Neuron (in vitro differentiated cells): Measurements from ENCODE around the gene PXT1.

Experiments used
- H2AFZ ChIP-seq: one replicate; pipeline ENCODE4 v1.6.1; 2013; ENCODE audit warnings: low read depth, mild to moderate bottlenecking, inconsistent platforms, low read length, moderate library complexity
- H3K27me3 ChIP-seq: one replicate; pipeline ENCODE4 v1.6.1; 2013; ENCODE audit warnings: low read length; ENCODE audit not compliant: insufficient read depth
- H3K36me3 ChIP-seq: one replicate; pipeline ENCODE4 v1.6.1; 2013; ENCODE audit warnings: low read length; ENCODE audit not compliant: insufficient read depth
- H3K4me1 ChIP-seq: one replicate; pipeline ENCODE4 v1.6.1; 2013; ENCODE audit warnings: low read length; ENCODE audit not compliant: insufficient read depth
- H3K4me3 ChIP-seq: 2 replicates; pipeline ENCODE4 v1.5.1; 2013; ENCODE audit warnings: mild to moderate bottlenecking, low read length, moderate library complexity
- H3K9me3 ChIP-seq: one replicate; pipeline ENCODE4 v1.6.1; 2013; ENCODE audit warnings: low read length

PXT1 gene

GRCh38 chr6:36352477-36353157 lies 90.0 kb downstream of the PXT1 start:
- H3K27me3 ChIP-seq = no peaks in the 10 kb centered on the region
- no peaks in the 10 kb centered on the region for H3K4me1 ChIP-seq
- H2AFZ ChIP-seq = no peak overlapping the region
- no peaks in the 10 kb centered on the region for H3K36me3 ChIP-seq
- no peaks in the 10 kb centered on the region for H3K9me3 ChIP-seq
- no peak overlapping the region for H3K4me3 ChIP-seq

GRCh38 chr6:36350681-36351571 lies 91.7 kb downstream of the PXT1 start:
- no peak overlapping the region for H3K4me3 ChIP-seq

GRCh38 chr6:36350082-36350481 lies 92.6 kb downstream of the PXT1 start:
- Histone ChIP-seq H3K4me3 (no peak overlapping the region), H2AFZ (no peak overlapping the region), H3K9me3 (no peaks in the 10 kb centered on the region), H3K4me1 (no peaks in the 10 kb centered on the region), H3K36me3 (no peaks in the 10 kb centered on the region), H3K27me3 (no peaks in the 10 kb centered on the region)

More at GRCh38 chr6:36350681-36351571, 91.7 kb downstream of the PXT1 start:
- H3K9me3 ChIP-seq = no peaks in the 10 kb centered on the region
- H3K27me3 ChIP-seq = no peaks in the 10 kb centered on the region
- no peaks in the 10 kb centered on the region for H3K36me3 ChIP-seq
- H3K4me1 ChIP-seq = no peaks in the 10 kb centered on the region
- no peak overlapping the region for H2AFZ ChIP-seq

DNA sequence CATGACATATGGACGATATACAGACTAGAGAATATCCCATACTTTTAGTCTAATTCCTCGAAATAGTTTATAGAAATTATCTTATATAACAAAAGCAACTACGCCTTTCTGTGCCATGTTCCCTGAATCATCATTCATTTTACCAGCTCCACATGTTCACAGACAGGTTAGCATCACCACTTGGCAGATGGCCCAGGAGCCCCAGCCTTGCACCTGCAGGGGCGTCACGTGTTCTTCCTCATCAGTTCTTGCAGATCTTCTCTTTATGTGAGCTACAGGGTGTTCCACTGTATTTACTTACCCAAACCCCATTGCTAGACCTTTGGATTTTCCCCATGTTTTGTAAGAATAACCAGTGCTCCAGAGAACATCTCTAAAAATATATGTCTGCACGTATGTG lies 93.4 kb downstream of the PXT1 start:
- H3K9me3 ChIP-seq = no peaks in the 10 kb centered on the region

DNA sequence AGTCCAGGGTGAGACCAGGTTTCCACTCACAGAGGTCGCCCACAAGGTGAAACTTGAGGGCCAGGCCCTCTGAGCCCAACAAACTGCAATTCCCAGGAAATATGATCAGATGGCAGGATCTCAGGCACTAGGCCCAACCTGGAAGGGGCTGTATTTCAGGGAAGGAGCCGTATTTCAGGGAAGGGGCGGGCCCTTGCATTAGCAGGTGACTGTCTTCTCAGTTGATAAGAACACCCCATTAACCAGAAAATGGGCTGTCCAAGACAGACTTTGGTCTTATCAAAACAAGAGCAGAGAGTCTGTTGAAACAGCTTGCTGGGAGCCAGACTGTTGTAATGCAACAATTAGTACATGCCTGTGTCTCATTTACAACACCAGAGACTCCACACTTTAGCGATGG lies 95.0 kb downstream of the PXT1 start:
- H3K27me3 ChIP-seq = no peaks in the 10 kb centered on the region
- no peaks in the 10 kb centered on the region for H3K4me1 ChIP-seq
- no peak overlapping the region for H3K4me3 ChIP-seq
- no peaks in the 10 kb centered on the region for H3K36me3 ChIP-seq
- H3K9me3 ChIP-seq = no peaks in the 10 kb centered on the region
- H2AFZ ChIP-seq = no peak overlapping the region

More for the DNA sequence above, 93.4 kb downstream of the PXT1 start:
- Histone ChIP-seq H3K27me3 (no peaks in the 10 kb centered on the region), H3K4me1 (no peaks in the 10 kb centered on the region), H3K4me3 (no peak overlapping the region), H3K36me3 (no peaks in the 10 kb centered on the region), H2AFZ (no peak overlapping the region)

DNA sequence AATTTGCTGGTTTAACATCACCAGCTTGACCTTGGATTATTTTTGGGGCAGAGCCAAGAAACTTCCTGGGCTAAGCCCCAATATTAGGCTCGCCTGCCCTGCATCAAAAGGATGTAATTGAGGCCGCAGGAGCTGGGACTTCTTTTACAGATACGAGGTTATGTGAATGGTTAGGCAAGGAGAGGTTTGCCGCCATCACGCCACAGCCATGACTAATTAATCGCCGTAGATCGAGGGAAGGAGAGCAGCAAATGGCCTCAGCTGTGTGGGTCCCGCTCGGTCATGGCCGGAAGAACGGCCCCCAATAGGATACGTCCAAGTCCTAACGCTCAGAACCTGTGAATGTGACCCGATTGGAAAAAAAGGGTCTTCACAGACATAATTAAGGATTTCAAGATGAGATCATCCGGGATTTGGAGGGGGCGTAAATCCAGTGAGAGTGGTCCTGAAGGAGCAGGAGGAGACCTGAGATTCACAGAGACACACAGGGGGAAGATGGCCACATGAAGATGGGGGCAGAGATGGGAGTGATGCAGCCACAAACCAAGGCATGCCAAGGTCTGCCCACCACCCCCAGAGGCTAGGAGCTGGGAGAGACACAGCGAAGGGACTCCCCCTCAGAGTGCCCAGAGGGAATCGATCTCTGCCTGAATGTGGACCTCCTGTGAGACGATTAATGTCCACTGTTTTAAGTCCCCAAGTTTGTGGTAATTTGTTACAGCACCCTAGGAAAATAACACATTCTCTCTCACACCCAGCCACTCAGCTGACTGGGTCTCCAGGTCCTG lies 96.0 kb downstream of the PXT1 start:
- no peaks in the 10 kb centered on the region for H3K4me1 ChIP-seq
- no peaks in the 10 kb centered on the region for H3K36me3 ChIP-seq
- no peaks in the 10 kb centered on the region for H3K27me3 ChIP-seq
- H3K4me3 ChIP-seq = no peak overlapping the region
- no peak overlapping the region for H2AFZ ChIP-seq
- no peaks in the 10 kb centered on the region for H3K9me3 ChIP-seq

GRCh38 chr6:36345681-36346466 lies 96.8 kb downstream of the PXT1 start:
- peaks cover under 1% of the 10 kb centered on the region for H3K4me1 ChIP-seq
- H2AFZ ChIP-seq = no peak overlapping the region
- H3K9me3 ChIP-seq = no peaks in the 10 kb centered on the region
- no peaks in the 10 kb centered on the region for H3K27me3 ChIP-seq
- no peaks in the 10 kb centered on the region for H3K36me3 ChIP-seq
- no peak overlapping the region for H3K4me3 ChIP-seq

GRCh38 chr6:36343109-36343680 lies 99.5 kb downstream of the PXT1 start:
- H3K4me3 ChIP-seq = no peak overlapping the region
- no peak overlapping the region for H2AFZ ChIP-seq
- H3K36me3 ChIP-seq = no peaks in the 10 kb centered on the region
- peaks cover 14% of the 10 kb centered on the region for H3K27me3 ChIP-seq
- peaks cover 4% of the 10 kb centered on the region for H3K4me1 ChIP-seq
- no peaks in the 10 kb centered on the region for H3K9me3 ChIP-seq

- no peak overlapping the region for H3K4me3 ChIP-seq
- peak overlapping the region; percentile 51 for H2AFZ ChIP-seq
- H3K9me3 ChIP-seq = no peaks in the 10 kb centered on the region
- H3K36me3 ChIP-seq = no peaks in the 10 kb centered on the region
- peaks cover 15% of the 10 kb centered on the region for H3K27me3 ChIP-seq
- peaks cover 4% of the 10 kb centered on the region for H3K4me1 ChIP-seq
Measured at GRCh38 chr6:36340618-36341454, 101.8 kb downstream of the PXT1 start.
